Hepatocyte (in vitro differentiated cells): ENCODE data around the gene CGB7. TPM values are rescaled to one million over a fixed set of nuclear protein-coding genes. Genes with fewer than 3 reads are reported as not detected.
A peak's percentile ranks its signal among the peaks of the same experiment; 100 is the strongest.
"Not testable (repeated sequence)": the region's sequence is repeated elsewhere in the genome, so short reads cannot be mapped to it uniquely, and the experiment has no call there.

ENCODE experiments used
- DNase-seq: peaks from one replicate; pipeline ENCODE4 v3.0.0-alpha.2; 2016; ENCODE audit warnings: low spot score
- H2AFZ ChIP-seq: fragments of 200-600 bp; sonication (generic); 2 replicates; pipeline ENCODE4 v1.6.0; 2016; ENCODE audit warnings: antibody characterized with exemption, mild to moderate bottlenecking
- H3K27ac ChIP-seq: fragments of 200-600 bp; sonication (generic); 2 replicates; pipeline ENCODE4 v1.5.1; 2016; ENCODE audit warnings: mild to moderate bottlenecking
- H3K27me3 ChIP-seq: fragments of 200-600 bp; sonication (generic); 2 replicates; pipeline ENCODE4 v1.6.1; 2016
- H3K36me3 ChIP-seq: fragments of 200-600 bp; sonication (generic); replicated peaks from 2 replicates; pipeline ENCODE4 v1.5.1; 2016; ENCODE audit warnings: low read depth; ENCODE audit not compliant: insufficient read depth
- H3K4me1 ChIP-seq: fragments of 200-600 bp; sonication (generic); 2 replicates; pipeline ENCODE4 v1.5.1; 2016; ENCODE audit warnings: mild to moderate bottlenecking, moderate library complexity; ENCODE audit not compliant: insufficient read depth
- H3K4me2 ChIP-seq: fragments of 200-600 bp; sonication (generic); 2 replicates; pipeline ENCODE4 v1.6.0; 2016
- H3K4me3 ChIP-seq: fragments of 200-600 bp; sonication (generic); 2 replicates; pipeline ENCODE4 v1.5.1; 2016; ENCODE audit warnings: mild to moderate bottlenecking
- H3K79me2 ChIP-seq: fragments of 200-600 bp; sonication (generic); 2 replicates; pipeline ENCODE4 v1.6.0; 2017; ENCODE audit warnings: mild to moderate bottlenecking
- H3K9me2 ChIP-seq: fragments of 200-600 bp; sonication (generic); replicated peaks from 2 replicates; pipeline ENCODE4 v1.6.0; 2017; ENCODE audit warnings: mild to moderate bottlenecking; ENCODE audit not compliant: insufficient read depth
- H3K9me3 ChIP-seq: fragments of 200-600 bp; sonication (generic); 2 replicates; pipeline ENCODE4 v1.5.1; 2016; ENCODE audit warnings: low read depth, mild to moderate bottlenecking
- H4K20me1 ChIP-seq: fragments of 200-600 bp; sonication (generic); 2 replicates; pipeline ENCODE4 v1.6.0; 2016; ENCODE audit warnings: mild to moderate bottlenecking; ENCODE audit not compliant: insufficient read depth, poor library complexity, severe bottlenecking
- EZH2 ChIP-seq: fragments of 200-600 bp; sonication (generic); IDR thresholded peaks from 2 replicates; pipeline ENCODE4 v1.6.1; 2016; ENCODE audit warnings: antibody characterized with exemption, mild to moderate bottlenecking, borderline replicate concordance
- EZH2phosphoT487 ChIP-seq: fragments of 200-600 bp; sonication (generic); IDR thresholded peaks from one replicate; pipeline ENCODE4 v1.6.1; 2018; ENCODE audit warnings: antibody characterized with exemption, mild to moderate bottlenecking, low read depth, moderate library complexity; ENCODE audit not compliant: unreplicated experiment, severe bottlenecking
- WGBS: methylation state at CpG from one replicate; pipeline ENCODE4 v1.1.6; 2016; ENCODE audit warnings: low lambda C conversion rate; ENCODE audit errors: missing lambda C conversion rate; 5-methylcytosine and 5-hydroxymethylcytosine counted together
- polyA plus RNA-seq: library from polyadenylated mRNA; unstranded; fragments of >200 nt; fragmentation: Nextera tagmentation; extraction: Ambion mirVana; gene quantifications from 2 replicates; pipeline ENCODE4 v1.2.1, GENCODE V29; 2016
- total RNA-seq: library from RNA; depleted of rRNA; stranded (reverse); fragments of >200 nt; gene quantifications from 2 replicates; pipeline ENCODE4 v1.2.3, GENCODE V29; 2014
- TF ChIP-seq, protein P1 (sequence below): fragments of 200-600 bp; sonication (generic); IDR thresholded peaks from 2 replicates; pipeline ENCODE4 v1.5.1; 2016; ENCODE audit warnings: antibody characterized with exemption, mild to moderate bottlenecking; ENCODE audit not compliant: poor library complexity

The CGB7 gene
- total and polyA plus RNA-seq, 2 experiments from 2014 or later, result 1.6 TPM; not detected in 1

DNA sequence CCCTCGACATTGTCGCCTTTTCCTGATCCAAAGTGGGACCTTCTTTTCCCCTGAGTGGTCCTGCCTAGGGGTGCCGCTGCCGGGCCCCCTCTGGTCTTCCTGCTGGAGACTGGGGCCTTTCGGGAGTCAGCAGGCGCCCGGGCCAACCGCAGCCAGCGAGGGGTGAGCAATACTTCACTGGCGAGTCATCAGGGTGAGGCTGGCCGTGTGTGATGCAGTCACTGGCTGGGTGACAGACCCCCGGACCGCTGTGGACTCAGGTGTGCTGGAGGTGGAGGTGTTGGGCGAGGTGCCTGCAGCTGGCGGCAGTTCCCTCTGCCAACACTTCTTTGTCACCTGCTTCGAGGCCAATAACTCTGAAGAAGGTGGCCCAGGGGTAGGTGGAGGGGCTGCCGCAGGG is 15.4 kb downstream of the CGB7 start:
- Histone ChIP-seq H3K4me2 (no peak overlapping the region), H3K9me2 (no peaks in the 10 kb centered on the region), H3K9me3 (no peaks in the 10 kb centered on the region), H3K79me2 (no peaks in the 10 kb centered on the region), H4K20me1 (no peaks in the 10 kb centered on the region), H3K4me3 (no peak overlapping the region), H3K36me3 (no peaks in the 10 kb centered on the region), H3K27me3 (no peaks in the 10 kb centered on the region), H3K27ac (no peak overlapping the region), H2AFZ (no peak overlapping the region), H3K4me1 (no peaks in the 10 kb centered on the region)
- WGBS, result 69% methylated on average over 17 of the region's 17 CpGs
- TF ChIP-seq EZH2phosphoT487, result no peak
- no peak for TF ChIP-seq EZH2
- TF ChIP-seq, protein P1, sequence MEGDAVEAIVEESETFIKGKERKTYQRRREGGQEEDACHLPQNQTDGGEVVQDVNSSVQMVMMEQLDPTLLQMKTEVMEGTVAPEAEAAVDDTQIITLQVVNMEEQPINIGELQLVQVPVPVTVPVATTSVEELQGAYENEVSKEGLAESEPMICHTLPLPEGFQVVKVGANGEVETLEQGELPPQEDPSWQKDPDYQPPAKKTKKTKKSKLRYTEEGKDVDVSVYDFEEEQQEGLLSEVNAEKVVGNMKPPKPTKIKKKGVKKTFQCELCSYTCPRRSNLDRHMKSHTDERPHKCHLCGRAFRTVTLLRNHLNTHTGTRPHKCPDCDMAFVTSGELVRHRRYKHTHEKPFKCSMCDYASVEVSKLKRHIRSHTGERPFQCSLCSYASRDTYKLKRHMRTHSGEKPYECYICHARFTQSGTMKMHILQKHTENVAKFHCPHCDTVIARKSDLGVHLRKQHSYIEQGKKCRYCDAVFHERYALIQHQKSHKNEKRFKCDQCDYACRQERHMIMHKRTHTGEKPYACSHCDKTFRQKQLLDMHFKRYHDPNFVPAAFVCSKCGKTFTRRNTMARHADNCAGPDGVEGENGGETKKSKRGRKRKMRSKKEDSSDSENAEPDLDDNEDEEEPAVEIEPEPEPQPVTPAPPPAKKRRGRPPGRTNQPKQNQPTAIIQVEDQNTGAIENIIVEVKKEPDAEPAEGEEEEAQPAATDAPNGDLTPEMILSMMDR, result no peak
- peak; percentile 14 for DNase-seq

DNA sequence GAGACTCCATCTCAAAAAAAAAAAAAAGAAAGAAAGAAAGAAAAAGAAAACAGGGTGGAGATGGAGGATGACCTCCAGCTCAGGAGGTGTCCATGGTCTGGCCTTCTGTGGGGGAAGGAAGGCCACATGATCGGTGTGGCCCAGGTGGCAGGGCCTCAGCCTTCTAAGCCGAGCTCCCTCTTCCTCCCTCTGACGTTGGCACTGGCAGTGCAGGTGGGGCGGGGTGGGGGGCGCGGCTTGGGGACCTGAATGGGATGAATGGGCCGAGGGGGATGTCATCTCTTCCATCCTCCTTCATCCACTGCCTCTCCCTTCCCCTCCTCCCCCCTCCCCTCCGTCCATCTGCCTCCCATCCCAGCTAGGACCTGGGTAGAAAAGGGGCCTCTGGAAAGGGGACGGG is 17.8 kb downstream of the CGB7 start:
- not testable (repeated sequence) for H4K20me1 ChIP-seq, H3K4me2 ChIP-seq, H3K4me1 ChIP-seq, H3K4me3 ChIP-seq, H3K9me2 ChIP-seq, H3K9me3 ChIP-seq, DNase-seq, H3K27me3 ChIP-seq, H3K27ac ChIP-seq, H3K79me2 ChIP-seq, H2AFZ ChIP-seq, H3K36me3 ChIP-seq
- no CpG with 5 or more reads among the region's 9 CpGs for WGBS

DNA sequence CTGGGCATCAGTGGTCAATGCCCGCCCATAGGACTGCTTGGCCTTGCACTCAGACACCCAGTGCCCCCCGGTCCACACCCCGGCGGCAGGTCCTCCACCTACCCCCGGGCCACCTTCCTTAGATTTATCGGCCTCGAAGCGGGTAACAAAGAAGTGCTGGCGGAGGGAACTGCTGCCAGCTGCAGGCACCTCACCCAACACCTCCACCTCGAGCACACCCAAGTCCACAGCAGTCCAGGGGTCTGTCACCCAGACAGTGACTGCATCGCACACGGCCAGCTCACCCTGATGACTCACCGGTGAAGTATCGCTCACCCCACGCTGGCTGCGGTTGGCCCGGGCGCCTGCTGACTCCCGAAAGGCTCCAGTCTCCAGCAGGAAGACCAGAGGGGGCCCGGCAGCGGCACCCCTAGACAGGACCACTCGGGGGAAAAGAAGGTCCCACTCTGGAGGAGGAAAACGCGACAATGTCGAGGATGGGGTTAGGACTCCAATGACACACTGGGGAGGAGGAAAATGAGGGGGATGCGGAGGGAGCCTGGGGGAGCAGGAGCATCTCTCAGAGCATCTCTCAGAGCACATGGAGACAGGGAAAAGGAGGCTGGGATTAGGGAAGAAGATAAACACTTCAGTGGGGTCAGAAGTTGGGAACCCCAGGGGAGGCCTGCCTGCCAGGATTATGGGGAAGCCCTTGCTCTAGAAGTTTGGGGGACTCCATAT is 18.8 kb downstream of the CGB7 start:
- not testable (repeated sequence) for H3K27ac ChIP-seq, H3K27me3 ChIP-seq, H2AFZ ChIP-seq, H3K4me1 ChIP-seq, H3K9me3 ChIP-seq, H3K4me3 ChIP-seq, H3K79me2 ChIP-seq, H3K4me2 ChIP-seq, H4K20me1 ChIP-seq, H3K36me3 ChIP-seq, DNase-seq, H3K9me2 ChIP-seq
- 86% methylated on average over 22 of the region's 26 CpGs for WGBS

DNA sequence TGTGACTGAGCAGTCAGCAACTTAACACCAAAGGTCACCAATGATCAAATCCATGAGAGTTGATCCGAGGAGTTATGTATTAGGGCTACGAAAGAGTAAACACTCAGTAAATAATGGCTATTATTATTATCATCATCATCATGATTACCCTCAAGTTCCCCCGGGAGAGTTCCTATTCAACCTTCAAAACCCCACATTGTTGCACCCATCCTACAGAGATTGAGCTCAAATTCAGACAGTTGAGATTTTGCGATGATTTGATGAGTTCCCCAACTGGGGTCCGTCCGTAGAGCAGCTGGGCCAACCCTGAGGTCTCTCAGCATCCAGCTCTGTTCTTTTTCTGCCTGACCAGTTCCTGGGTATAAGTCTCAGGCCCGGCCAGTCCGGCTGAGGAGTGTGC is 19.4 kb downstream of the CGB7 start:
- not testable (repeated sequence) for H3K27me3 ChIP-seq, H3K9me3 ChIP-seq, DNase-seq, H2AFZ ChIP-seq, H3K4me2 ChIP-seq, H3K36me3 ChIP-seq, H3K4me1 ChIP-seq, H3K79me2 ChIP-seq, H4K20me1 ChIP-seq, H3K27ac ChIP-seq, H3K9me2 ChIP-seq, H3K4me3 ChIP-seq
- 88% methylated on average over 8 of the region's 8 CpGs for WGBS

DNA sequence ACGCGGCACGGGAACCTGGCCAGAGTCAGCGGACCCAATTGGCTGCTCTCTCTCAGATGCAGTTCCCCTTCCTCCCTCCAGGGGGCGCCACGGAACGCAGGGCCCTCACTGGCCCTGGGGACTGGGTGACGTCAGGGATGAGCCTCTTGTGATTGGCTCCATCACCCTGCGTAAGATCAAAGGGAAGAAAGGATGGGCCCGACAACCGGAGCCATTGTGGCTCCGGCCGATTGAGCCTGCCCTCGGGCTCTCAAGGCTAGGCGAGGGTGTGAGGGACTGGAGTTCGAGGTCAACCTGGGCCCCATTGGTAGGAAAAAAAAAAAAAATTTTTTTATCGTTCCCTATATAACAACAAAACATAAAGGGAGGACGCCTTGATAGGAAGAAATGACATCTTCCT is 20.7 kb downstream of the CGB7 start, which contains the start of gene CGB1:
TSS of gene CGB1 (minus strand) at position 81 of the 400 bp plus-strand sequence. CDS start 184 bp downstream, outside the sequence.
- H3K4me2 ChIP-seq, H4K20me1 ChIP-seq, H3K9me3 ChIP-seq, DNase-seq, H3K9me2 ChIP-seq, H2AFZ ChIP-seq, H3K79me2 ChIP-seq, H3K4me1 ChIP-seq, H3K27ac ChIP-seq, H3K27me3 ChIP-seq, H3K4me3 ChIP-seq, H3K36me3 ChIP-seq: not testable (repeated sequence)
- TF ChIP-seq, protein P1, result peak; percentile 15
- whole genome bisulfite sequencing, result 72% methylated on average over 18 of the region's 18 CpGs

DNA sequence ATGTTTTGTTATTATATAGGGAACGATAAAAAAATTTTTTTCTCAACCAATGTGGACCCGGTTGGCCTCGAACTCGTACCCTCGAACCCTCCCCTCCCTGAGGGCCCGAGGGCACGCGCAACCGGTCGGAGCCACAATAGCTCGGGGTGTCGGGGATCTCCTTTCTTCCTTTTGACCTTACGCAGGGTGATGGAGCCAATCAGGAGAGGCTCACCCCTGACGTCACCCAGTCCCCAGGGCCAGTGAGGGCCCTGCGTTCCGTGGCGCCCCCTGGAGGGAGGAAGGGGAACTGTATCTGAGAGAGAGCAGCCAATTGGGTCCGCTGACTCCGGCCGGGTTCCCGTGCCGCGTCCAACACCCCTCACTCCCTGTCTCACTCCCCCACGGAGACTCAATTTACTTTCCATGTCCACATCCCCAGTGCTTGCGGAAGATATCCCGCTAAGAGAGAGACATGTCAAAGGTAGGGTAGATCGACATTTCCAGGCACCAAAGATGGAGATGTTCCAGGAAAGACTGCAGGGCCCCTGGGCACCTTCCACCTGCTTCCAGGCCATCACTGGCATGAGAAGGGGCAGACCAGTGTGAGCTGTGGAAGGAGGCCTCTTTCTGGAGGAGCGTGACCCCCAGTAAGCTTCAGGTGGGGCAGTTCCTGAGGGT is 25.8 kb downstream of the CGB7 start, which contains the start of gene CGB2:
TSS of gene CGB2 (plus strand) at position 249 of the 660 bp plus-strand sequence. CDS start at position 455, 206 bp downstream.
- not testable (repeated sequence) for H3K27me3 ChIP-seq, DNase-seq, H3K9me3 ChIP-seq, H3K79me2 ChIP-seq, H3K27ac ChIP-seq, H4K20me1 ChIP-seq, H3K4me2 ChIP-seq, H3K36me3 ChIP-seq, H3K9me2 ChIP-seq, H3K4me3 ChIP-seq, H3K4me1 ChIP-seq, H2AFZ ChIP-seq
- 65% methylated on average over 26 of the region's 28 CpGs for WGBS

DNA sequence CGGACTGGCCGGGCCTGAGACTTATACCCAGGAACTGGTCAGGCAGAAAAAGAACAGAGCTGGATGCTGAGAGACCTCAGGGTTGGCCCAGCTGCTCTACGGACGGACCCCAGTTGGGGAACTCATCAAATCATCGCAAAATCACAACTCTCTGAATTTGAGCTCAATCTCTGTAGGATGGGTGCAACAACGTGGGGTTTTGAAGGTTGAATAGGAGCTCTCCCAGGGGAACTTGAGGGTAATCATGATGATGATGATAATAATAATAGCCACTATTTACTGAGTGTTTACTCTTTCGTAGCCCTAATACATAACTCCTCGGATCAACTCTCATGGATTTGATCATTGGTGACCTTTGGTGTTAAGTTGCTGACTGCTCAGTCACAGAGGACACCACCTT is 27.2 kb downstream of the CGB7 start:
- not testable (repeated sequence) for H3K36me3 ChIP-seq, H3K9me2 ChIP-seq, H3K4me1 ChIP-seq, H4K20me1 ChIP-seq, DNase-seq, H2AFZ ChIP-seq, H3K9me3 ChIP-seq, H3K27me3 ChIP-seq, H3K27ac ChIP-seq, H3K4me2 ChIP-seq, H3K79me2 ChIP-seq, H3K4me3 ChIP-seq
- 95% methylated on average over 5 of the region's 8 CpGs for WGBS
